Activated CD8-positive, alpha-beta memory T cell treated with anti-CD3 and anti-CD28 coated beads, Interleukin-2, amount 50 U/mL, for 1 hour (primary cell): ENCODE measurements around the gene C16orf95.

Experiments
- DNase-seq: peaks from one replicate; pipeline ENCODE4 v3.0.0-alpha.2; 2020; ENCODE audit errors: extremely low read depth

The C16orf95 gene

GRCh38 chr16:87332150-87332549, 15.0 kb upstream of the C16orf95 start:
- no peak for DNase-seq

- no peak for DNase-seq
These were observed 14.1 kb upstream of the C16orf95 start for GRCh38 chr16:87331241-87331801.

GRCh38 chr16:87330646-87331045, 13.5 kb upstream of the C16orf95 start:
- DNase-seq = no peak

DNA sequence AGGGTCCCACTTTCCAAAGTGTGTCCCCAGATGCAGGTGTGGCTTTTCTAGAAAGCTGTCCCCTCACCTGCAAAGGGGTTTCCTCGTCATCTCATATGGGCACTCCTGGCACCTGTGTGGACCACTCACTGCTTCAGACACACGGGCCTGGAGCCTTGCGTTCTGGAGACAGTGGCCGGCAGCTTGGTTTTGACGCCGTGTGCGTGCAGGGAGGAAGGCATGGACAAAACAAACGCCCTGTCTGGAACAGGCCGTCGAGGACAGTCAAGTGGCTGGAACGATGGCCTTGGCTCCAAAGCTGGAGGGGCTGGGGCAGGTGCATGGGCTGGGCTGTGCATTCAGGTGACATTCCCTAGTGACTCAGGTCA, 13.0 kb upstream of the C16orf95 start:
- DNase-seq = no peak

DNA sequence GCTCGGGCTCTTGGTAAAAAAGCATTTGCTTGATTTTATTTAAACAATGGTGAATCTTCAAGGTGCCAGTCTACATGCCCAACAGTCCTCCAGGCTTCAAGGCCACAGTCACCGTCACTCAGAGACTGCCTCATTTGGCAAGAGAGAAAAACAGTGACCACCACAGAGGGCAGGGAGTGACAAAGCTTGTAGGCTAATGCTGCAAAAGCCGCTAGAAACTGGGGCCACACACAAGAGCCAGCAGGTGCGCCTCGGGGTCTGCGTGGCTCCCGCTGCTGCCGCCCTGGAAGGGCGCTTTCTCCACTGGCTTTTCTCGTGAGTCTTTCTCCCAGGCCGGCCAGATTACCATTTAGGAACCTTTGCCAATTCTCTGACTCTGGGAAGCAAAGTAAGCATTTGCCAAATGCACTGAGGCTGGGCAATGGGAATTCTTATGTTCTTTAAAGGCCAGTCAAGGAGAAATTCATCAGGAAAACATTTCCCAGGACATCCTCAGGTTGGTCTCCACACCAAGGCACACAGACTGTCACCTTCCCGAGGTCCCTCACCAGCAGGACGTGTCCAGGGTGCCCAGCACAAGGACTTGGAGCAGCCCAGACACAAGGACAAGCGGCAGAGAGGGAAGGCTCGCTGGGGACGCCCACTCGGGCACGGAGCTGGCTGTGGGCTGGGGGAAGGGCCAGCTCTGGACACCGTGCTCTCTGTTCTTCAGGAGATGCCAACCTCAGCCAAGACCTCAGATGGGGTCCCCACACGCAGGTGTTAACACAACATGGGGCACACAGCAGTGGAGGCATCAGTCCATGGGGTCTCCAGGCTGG, 12.5 kb upstream of the C16orf95 start:
- DNase-seq = no peak

GRCh38 chr16:87328846-87329245, 11.7 kb upstream of the C16orf95 start:
- DNase-seq = no peak

DNA sequence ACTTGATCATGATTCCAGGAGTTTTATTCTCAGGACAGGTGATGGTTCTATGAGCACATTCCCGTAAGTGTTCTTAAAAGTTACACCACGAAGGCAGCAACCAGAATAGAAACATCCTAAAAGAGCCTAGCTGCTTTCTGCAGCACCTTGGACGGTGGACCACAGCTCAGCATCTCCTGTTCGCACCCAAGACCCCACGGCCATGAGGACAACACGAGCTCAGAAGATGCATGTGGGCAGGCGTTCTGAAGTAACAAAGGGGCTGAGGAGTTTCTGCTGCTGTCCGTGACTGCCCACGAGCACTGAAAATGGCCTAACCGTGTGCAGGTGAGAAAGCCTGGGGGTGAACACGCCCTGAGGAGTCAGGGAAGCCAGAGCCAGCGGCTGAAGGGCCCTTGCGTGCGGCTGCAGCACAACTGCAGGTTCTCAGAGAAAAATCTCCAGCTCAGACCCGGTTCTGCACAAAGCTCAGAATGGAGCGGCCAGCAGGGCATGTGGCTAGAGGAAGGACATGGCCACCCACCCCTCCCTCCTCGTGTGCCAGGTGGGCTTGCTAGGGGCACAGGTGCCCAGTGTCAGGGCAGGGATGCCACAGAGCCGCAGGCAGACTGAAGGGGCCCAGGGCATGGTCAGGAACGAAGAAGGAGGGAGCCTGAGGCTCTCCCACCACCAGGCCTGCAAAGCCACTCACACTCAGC, 10.8 kb upstream of the C16orf95 start:
- DNase-seq = no peak

DNA sequence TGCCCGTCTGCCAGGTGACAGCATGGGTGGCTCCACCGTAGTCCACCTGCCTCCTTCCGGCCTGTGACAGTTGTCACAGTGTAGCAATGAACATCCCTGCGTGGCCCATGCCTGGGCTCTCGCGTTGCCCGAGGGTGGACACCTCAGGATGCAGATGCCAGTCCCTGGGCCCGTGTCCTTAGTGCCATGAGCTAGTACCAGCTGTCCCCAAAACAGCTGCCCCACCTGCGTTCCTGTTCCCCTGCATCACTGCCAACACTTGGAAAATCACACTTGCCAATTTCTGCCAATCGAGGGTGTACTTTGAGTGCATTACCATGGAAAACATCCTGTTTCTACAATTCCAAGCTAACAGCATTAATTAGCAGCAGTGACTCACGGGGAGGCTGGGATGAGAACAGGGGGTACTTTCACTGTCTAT, 9.0 kb upstream of the C16orf95 start:
- no peak for DNase-seq

GRCh38 chr16:87325423-87325858, 8.2 kb upstream of the C16orf95 start:
- no peak for DNase-seq

- DNase-seq = no peak
These were observed 7.5 kb upstream of the C16orf95 start for GRCh38 chr16:87324411-87325275.

GRCh38 chr16:87323727-87324410, 6.7 kb upstream of the C16orf95 start:
- no peak for DNase-seq

DNA sequence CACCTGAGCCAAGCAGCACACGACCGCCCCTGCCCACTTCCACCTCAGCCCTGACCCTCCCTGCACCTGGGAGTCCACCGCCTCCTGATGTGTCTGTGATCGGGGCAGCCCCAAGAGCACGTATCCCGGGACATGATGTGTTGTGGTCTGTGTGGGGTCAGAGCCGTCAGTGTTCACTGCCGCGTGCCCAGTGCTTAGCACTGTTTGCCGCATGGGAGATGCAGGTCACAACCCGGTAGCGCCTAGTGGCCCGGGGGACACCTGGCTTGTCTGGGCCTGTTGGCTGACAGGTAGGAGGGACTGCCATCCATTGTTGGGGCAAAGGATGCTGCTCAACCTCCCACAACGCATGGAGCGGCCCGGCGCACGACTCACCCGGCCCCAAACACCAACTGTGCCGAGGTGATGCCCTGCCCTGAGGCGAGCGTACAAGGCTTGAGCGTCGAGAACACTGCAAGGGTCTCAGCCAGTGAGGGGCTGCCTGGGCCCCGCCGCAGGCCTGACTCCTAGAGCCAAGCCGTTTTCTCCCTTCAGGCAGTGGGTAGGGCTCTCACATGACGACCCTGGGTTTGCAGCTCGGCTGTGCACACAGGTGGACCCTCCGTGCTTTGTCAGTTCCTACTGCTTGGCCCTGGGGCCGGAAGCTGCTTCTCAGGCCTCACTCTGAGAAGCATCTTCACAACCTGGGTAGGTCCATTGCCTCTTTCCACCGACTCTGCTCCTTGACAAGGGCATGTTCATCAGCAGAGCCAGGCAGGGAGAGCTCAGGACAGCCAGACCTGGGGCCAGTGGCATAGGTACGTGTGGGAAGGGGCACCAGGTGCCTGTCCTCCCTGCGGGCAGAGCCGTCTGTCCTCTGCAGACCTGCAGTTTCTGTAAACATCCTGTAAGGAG, 5.9 kb upstream of the C16orf95 start:
- no peak for DNase-seq

- DNase-seq = no peak
These were observed 5.2 kb upstream of the C16orf95 start for GRCh38 chr16:87322360-87322759.

DNA sequence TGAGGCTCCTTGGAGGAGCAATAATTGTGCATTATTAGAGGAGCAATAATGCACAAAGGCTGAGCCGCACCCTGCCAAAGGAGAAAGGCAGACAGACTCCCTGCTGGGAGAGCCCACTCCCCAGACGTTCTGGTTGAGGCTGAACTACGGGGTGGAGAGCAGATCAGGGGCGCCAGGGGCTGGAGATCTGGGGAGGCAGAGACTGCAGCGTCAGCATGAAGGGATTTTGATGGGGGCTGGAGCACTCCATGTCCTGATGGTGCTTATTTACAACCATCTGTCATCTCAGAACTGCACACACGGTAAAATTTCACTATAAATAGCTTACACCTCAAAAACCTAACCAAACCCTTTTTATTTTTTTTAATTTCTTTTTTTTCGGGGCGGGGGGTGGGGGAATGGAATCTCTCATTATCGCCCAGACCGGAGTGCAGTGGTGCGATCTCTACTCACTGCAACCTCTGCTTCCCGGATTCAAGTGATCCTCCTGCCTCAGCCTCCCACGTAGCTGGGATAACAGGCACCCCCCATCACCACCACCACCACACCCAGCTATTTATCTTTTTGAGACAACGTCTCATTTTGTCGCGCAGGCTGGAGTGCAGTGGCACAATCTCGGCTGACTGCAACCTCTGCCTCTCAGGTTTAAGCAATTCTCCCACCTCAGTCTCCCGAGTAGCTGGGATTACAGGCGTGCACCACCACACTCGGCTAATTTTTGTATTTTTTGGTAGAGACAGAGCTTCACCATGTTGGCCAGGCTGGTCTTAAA, 4.3 kb upstream of the C16orf95 start:
- DNase-seq = no peak

- DNase-seq = no peak
These were observed 3.5 kb upstream of the C16orf95 start for GRCh38 chr16:87320510-87321227.

DNA sequence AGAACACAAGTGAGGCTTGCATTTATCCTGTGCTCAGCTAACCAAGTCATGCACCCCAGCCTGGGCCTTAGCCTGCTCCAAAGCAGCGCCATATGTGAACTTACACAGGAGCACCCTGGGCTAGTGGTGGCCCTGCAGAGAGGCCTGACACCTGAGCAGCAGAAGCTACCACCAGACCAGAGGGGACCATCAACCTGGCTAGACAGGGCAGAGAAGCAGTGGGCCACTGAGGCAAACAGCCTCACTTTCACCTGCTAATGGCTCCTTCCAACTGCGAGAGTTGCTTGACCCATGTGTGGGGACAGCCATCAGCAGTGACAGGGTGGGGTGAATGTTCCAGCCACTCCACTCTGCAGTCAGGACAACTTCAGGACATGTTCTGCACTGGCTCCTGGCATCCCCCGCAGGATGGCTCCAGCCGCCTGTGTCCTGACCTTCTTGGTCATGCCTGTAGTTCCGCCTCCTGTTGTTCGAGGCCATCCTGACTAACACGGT, 2.9 kb upstream of the C16orf95 start:
- DNase-seq = no peak

DNA sequence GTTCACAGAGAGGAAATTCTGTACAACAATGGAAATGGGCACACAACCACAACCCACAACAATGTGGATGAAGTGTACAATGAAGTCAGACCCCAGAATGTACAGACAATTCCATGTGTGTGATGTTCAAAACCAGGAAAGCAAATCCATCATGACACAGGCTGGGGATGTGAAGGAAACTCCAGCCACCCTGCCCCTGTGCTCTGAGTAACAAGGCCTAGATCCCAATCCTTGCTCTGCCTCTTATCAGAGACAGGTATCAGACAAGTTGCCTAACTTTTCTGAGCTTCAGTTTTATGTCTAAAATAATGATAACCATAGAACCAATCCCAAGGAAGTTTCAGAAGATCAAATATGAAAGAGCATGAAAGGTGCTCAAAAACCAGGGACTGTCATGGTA, 1.8 kb upstream of the C16orf95 start:
- DNase-seq = no peak

GRCh38 chr16:87317750-87318644, 805 bp upstream of the C16orf95 start:
- no peak for DNase-seq
